ENCODE measurements around the gene NOS2.

The NOS2 gene

DNA sequence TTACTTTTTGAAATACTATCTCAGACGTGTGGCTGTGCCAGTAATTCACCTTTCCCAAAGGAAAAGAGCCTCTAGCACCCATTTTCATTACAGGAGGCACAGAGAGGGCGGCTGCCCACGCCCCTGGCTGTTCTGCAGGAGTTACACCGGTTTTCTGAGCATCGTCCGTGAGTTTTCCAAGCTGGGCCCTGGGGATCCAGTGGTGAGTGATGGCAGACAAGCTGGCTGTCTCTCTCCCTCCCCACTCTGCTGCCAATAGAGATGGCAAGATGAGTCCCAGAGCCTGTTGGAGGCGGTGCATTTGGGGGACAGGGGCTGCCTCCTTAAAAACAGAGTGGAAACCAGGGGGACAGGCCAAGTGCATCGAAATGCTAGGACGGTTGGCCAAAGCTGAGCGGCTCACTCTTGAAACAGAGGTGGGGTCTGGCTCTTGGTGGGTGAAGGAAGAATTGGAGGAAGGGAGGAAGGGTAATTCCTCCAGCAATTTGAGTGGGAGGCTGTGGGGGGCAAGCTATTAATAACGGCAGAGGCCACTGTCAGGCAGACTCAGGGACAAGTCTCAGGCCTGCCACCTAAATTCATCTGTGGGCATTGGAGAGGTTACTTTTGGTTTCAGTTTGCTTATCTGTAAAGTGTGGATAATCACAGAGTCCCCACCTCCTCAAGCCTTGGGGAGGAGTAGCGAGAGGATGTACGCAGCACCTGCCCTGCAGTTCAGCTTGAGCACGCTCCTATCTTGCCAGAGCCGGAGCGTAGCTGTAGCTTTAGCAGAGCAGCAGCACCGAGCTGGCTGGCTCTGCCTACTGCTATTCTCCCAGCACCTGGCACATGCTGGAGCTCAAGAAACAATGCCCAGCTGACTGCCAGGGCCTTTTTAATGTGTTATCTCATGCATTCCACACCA lies 7.5 kb upstream of the NOS2 start:
- Histone ChIP-seq H3K4me1 (ENCODE audit: control insufficient read depth, low read length) (peaks cover 25% of the 10 kb centered on the region), H3K4me2 (ENCODE audit: low read length) (no peak overlapping the region; the same call in 1 of the 2 replicates), H4K20me1 (ENCODE audit: control insufficient read depth, insufficient read depth, low read depth, low read length) (no peaks in the 10 kb centered on the region), H3K79me2 (ENCODE audit: control insufficient read depth, low read length) (no peaks in the 10 kb centered on the region), H3K36me3 (ENCODE audit: control insufficient read depth, low read length) (no peaks in the 10 kb centered on the region), H3K27me3 (ENCODE audit: control insufficient read depth, low read length) (no peaks in the 10 kb centered on the region), H3F3A (ENCODE audit: control insufficient read depth, insufficient read depth) (no peaks in the 10 kb centered on the region), H3K9me3 (ENCODE audit: control insufficient read depth, insufficient read depth, low read length) (no peaks in the 10 kb centered on the region), H3K27ac (ENCODE audit: low read depth, low read length) (no peak overlapping the region), H3K9me2 (replicated peaks; ENCODE audit: control insufficient read depth, low read length) (no peaks in the 10 kb centered on the region), H3K4me3 (ENCODE audit: low read length) (no peak overlapping the region)
- TF ChIP-seq EZH2phosphoT487 (IDR thresholded peaks at IDR 0.05; ENCODE audit: borderline replicate concordance, low read length): no peak
- TF ChIP-seq, protein P1, sequence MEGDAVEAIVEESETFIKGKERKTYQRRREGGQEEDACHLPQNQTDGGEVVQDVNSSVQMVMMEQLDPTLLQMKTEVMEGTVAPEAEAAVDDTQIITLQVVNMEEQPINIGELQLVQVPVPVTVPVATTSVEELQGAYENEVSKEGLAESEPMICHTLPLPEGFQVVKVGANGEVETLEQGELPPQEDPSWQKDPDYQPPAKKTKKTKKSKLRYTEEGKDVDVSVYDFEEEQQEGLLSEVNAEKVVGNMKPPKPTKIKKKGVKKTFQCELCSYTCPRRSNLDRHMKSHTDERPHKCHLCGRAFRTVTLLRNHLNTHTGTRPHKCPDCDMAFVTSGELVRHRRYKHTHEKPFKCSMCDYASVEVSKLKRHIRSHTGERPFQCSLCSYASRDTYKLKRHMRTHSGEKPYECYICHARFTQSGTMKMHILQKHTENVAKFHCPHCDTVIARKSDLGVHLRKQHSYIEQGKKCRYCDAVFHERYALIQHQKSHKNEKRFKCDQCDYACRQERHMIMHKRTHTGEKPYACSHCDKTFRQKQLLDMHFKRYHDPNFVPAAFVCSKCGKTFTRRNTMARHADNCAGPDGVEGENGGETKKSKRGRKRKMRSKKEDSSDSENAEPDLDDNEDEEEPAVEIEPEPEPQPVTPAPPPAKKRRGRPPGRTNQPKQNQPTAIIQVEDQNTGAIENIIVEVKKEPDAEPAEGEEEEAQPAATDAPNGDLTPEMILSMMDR (IDR thresholded peaks at IDR 0.05; ENCODE audit: low read depth, low read length, poor library complexity, severe bottlenecking): no peak

DNA sequence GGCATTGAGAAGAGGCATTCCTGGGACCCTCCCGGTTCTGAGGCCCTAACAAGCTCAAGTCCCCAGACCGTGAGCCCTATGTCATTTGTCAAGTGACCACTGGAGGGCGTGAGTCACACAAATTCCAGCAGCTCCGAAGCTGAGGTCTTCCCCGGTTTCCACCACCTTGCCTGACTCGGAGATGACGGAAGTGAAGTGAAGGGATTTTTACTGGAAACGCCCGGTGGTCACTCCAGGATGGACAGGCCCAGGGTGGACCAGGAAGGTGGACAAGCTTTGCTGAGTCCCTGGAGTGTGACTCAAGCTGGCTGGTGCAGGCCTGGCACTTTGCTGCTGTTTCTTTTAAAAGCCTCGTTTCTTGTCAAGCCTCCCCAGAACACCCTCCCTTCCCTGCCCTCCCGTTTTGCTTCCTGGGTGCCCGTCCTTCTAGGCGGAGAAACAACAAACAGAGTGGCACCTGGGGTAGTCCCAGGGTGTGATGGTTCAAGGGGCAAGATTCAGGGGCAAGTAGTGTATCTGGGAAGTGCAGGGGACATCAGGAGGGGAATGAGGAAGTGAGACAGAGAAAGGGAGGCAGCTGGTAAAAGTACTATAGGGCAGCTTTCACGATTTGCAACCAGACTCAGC lies 5.3 kb upstream of the NOS2 start:
- Histone ChIP-seq H3K9me3 (ENCODE audit: control insufficient read depth, insufficient read depth, low read length) (no peaks in the 10 kb centered on the region), H3K9me2 (replicated peaks; ENCODE audit: control insufficient read depth, low read length) (no peaks in the 10 kb centered on the region), H3K27ac (ENCODE audit: low read depth, low read length) (no peak overlapping the region), H3K27me3 (ENCODE audit: control insufficient read depth, low read length) (peaks cover 8% of the 10 kb centered on the region; the same call in 1 of the 2 replicates), H3K4me1 (ENCODE audit: control insufficient read depth, low read length) (peaks cover 25% of the 10 kb centered on the region), H3K4me3 (ENCODE audit: low read length) (peak overlapping the region; percentile 74), H3F3A (ENCODE audit: control insufficient read depth, insufficient read depth) (no peaks in the 10 kb centered on the region), H3K36me3 (ENCODE audit: control insufficient read depth, low read length) (no peaks in the 10 kb centered on the region), H3K79me2 (ENCODE audit: control insufficient read depth, low read length) (no peaks in the 10 kb centered on the region), H3K4me2 (ENCODE audit: low read length) (peak overlapping the region; percentile 95), H4K20me1 (ENCODE audit: control insufficient read depth, insufficient read depth, low read depth, low read length) (no peaks in the 10 kb centered on the region)
- TF ChIP-seq, protein P1 (IDR thresholded peaks at IDR 0.05; ENCODE audit: low read depth, low read length, poor library complexity, severe bottlenecking): peak; percentile 91
- TF ChIP-seq EZH2phosphoT487 (IDR thresholded peaks at IDR 0.05; ENCODE audit: borderline replicate concordance, low read length): no peak

DNA sequence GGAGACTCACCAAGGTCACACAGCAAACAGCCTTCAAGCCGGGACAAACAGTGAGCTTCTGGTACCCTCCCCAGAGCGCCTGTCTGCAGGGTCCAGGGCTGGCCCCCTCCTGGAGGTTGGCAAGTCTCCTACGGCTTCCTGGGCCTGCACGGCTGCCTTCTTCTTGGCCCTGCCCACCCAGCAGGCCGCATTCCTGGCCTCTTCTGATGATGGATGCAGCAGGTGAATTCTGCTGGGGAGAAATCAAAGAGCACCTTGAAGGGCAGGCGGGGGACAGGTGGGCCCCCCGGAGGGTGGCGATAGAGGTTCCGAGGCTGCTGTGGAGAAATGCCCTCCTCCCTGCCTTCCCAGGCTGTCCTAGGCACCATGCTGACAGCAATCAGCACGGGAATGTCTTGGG lies 3.8 kb upstream of the NOS2 start:
- no peaks in the 10 kb centered on the region for H3K9me3 ChIP-seq (ENCODE audit: control insufficient read depth, insufficient read depth, low read length)
- H4K20me1 ChIP-seq (ENCODE audit: control insufficient read depth, insufficient read depth, low read depth, low read length): no peaks in the 10 kb centered on the region
- H3F3A ChIP-seq (ENCODE audit: control insufficient read depth, insufficient read depth): no peaks in the 10 kb centered on the region
- no peak for TF ChIP-seq EZH2phosphoT487 (IDR thresholded peaks at IDR 0.05; ENCODE audit: borderline replicate concordance, low read length)
- TF ChIP-seq, protein P1 (IDR thresholded peaks at IDR 0.05; ENCODE audit: low read depth, low read length, poor library complexity, severe bottlenecking): no peak
- no peak overlapping the region for H3K4me3 ChIP-seq (ENCODE audit: low read length)
- H3K9me2 ChIP-seq (replicated peaks; ENCODE audit: control insufficient read depth, low read length): no peaks in the 10 kb centered on the region
- no peaks in the 10 kb centered on the region for H3K36me3 ChIP-seq (ENCODE audit: control insufficient read depth, low read length)
- H3K79me2 ChIP-seq (ENCODE audit: control insufficient read depth, low read length): no peaks in the 10 kb centered on the region
- no peak overlapping the region for H3K27ac ChIP-seq (ENCODE audit: low read depth, low read length)
- peaks cover 21% of the 10 kb centered on the region for H3K4me1 ChIP-seq (ENCODE audit: control insufficient read depth, low read length)
- H3K27me3 ChIP-seq (ENCODE audit: control insufficient read depth, low read length): peaks cover 13% of the 10 kb centered on the region; the same call in 1 of the 2 replicates
- no peak overlapping the region for H3K4me2 ChIP-seq (ENCODE audit: low read length)
